CD4-positive, alpha-beta memory T cell (primary cell): Measurements from ENCODE around the gene SOX5. TPM values are rescaled to one million over a fixed set of nuclear protein-coding genes. Genes with fewer than 3 reads are reported as not detected.
"Not testable (repeated sequence)": the region's sequence is repeated elsewhere in the genome, so short reads cannot be mapped to it uniquely, and the experiment has no call there.

Experiments
- CTCF ChIA-PET: fragments of 350-600 bp; sonication (Branson Sonifier 250); formaldehyde crosslinking; loops from one replicate; lab custom pipeline; 2021; ENCODE audit warnings: inconsistent platforms; ENCODE audit not compliant: partially characterized antibody; lab: Charles Lee
- POLR2A ChIA-PET: fragments of 350-600 bp; sonication (Branson Sonifier 250); formaldehyde crosslinking; loops from one replicate; lab custom pipeline; 2021; ENCODE audit not compliant: partially characterized antibody; lab: Charles Lee
- DNase-seq, 5 donors: peaks; one replicate each; pipeline versions ENCODE4 v3.0.0 to v3.0.0-alpha.2; 2020 to 2022; ENCODE audit warnings: mixed read lengths in 1 of 5
- H3K27ac ChIP-seq: one replicate; pipeline ENCODE4 v1.7.0; 2013; ENCODE audit warnings: low read depth, low read length
- H3K27me3 ChIP-seq: 2 replicates; pipeline ENCODE4 v1.7.0; 2013; ENCODE audit warnings: mild to moderate bottlenecking, low read length, moderate library complexity; ENCODE audit not compliant: insufficient read depth
- H3K36me3 ChIP-seq: 2 replicates; pipeline ENCODE4 v1.7.0; 2013; ENCODE audit warnings: mild to moderate bottlenecking, low read length, moderate library complexity; ENCODE audit not compliant: insufficient read depth
- H3K4me1 ChIP-seq: 2 replicates; pipeline ENCODE4 v1.7.0; 2013; ENCODE audit warnings: mild to moderate bottlenecking, low read length, moderate library complexity; ENCODE audit not compliant: insufficient read depth
- H3K4me3 ChIP-seq, 2 donors: one replicate each; pipeline ENCODE4 v1.7.0; 2013; ENCODE audit warnings: low read length in 2 of 2, mild to moderate bottlenecking in 1 of 2
- H3K9me3 ChIP-seq, 2 donors: one replicate each; pipeline ENCODE4 v1.7.0; 2013; ENCODE audit warnings: low read length in 2 of 2, control low read depth in 1 of 2; ENCODE audit not compliant: control insufficient read depth in 1 of 2
- H3K27ac Mint-ChIP-seq, 7 donors: one replicate each; pipeline ENCODE4 v1.8.0; 2020 to 2021; ENCODE audit warnings: mixed read lengths in 7 of 7, mild to moderate bottlenecking in 6 of 7, inconsistent platforms in 3 of 7, moderate library complexity in 3 of 7
- H3K27me3 Mint-ChIP-seq, 2 donors: one replicate each; pipeline ENCODE4 v1.8.0; 2020 to 2021; ENCODE audit warnings: mixed read lengths in 2 of 2
- H3K36me3 Mint-ChIP-seq, 2 donors: one replicate each; pipeline ENCODE4 v1.8.0; 2020 to 2021; ENCODE audit warnings: mixed read lengths in 2 of 2, inconsistent platforms in 1 of 2, mild to moderate bottlenecking in 1 of 2
- H3K4me1 Mint-ChIP-seq, 4 donors: one replicate each; pipeline ENCODE4 v1.8.0; 2020 to 2021; ENCODE audit warnings: mixed read lengths in 4 of 4, mild to moderate bottlenecking in 1 of 4
- H3K4me3 Mint-ChIP-seq, 8 donors: one replicate each; pipeline ENCODE4 v1.8.0; 2020 to 2021; ENCODE audit warnings: mixed read lengths in 8 of 8, mild to moderate bottlenecking in 7 of 8, moderate library complexity in 6 of 8, inconsistent platforms in 3 of 8
- H3K9me3 Mint-ChIP-seq, 8 donors: one replicate each; pipeline ENCODE4 v1.8.0; 2020 to 2021; ENCODE audit warnings: mixed read lengths in 8 of 8, mild to moderate bottlenecking in 5 of 8, inconsistent platforms in 3 of 8, moderate library complexity in 1 of 8
- intact Hi-C: fragments of 100-400 bp; cut with micrococcal nuclease; formaldehyde crosslinking; loops from one replicate; pipeline ENCODE4 v1.15.1; 2023
- polyA plus RNA-seq, 2 donors: library from polyadenylated mRNA; unstranded; fragments of 300-500 nt; fragmentation: Illumina TruSeq; gene quantifications; one replicate each; pipeline ENCODE4 v1.2.3, GENCODE V29; 2021
- total RNA-seq, 2 experiments: library from RNA; stranded (reverse); gene quantifications; one replicate each; pipeline ENCODE4 v1.2.3, GENCODE V29; 2021

The SOX5 gene
- total and polyA plus RNA-seq, 4 experiments from 2014 or later = 0.29 TPM; not detected in 3

GRCh38 chr12:23822883-23823282 is 126.6 kb downstream of the SOX5 start:
- H3K27me3 ChIP-seq, H3K27me3 Mint-ChIP-seq, H3K9me3 ChIP-seq, H3K27ac ChIP-seq, H3K36me3 Mint-ChIP-seq, H3K9me3 Mint-ChIP-seq, H3K4me3 Mint-ChIP-seq, H3K27ac Mint-ChIP-seq, intact Hi-C loops, DNase-seq, H3K4me3 ChIP-seq, H3K4me1 Mint-ChIP-seq, CTCF ChIA-PET, H3K36me3 ChIP-seq, H3K4me1 ChIP-seq, POLR2A ChIA-PET: not testable (repeated sequence)

- Histone ChIP-seq H3K27me3 (no peaks in the 10 kb centered on the region), H3K9me3 (no peaks in the 10 kb centered on the region), H3K27ac (no peak overlapping the region), H3K36me3 (no peaks in the 10 kb centered on the region), H3K4me3 (no peak overlapping the region), H3K4me1 (no peaks in the 10 kb centered on the region)
- Mint-ChIP-seq H3K4me1 (no peaks in the 10 kb centered on the region), H3K4me3 (no peak overlapping the region), H3K27ac (no peak overlapping the region), H3K9me3 (peaks cover 0 to 5% (median 3%) of the 10 kb centered on the region in 8 donors), H3K27me3 (no peaks in the 10 kb centered on the region), H3K36me3 (no peaks in the 10 kb centered on the region)
- ChIA-PET CTCF (no interaction called here), POLR2A (no interaction called here)
- intact Hi-C loops = no loop called here
- DNase-seq = no peak
Observed at GRCh38 chr12:23817345-23817744, 132.1 kb downstream of the SOX5 start.

- no peaks in the 10 kb centered on the region for H3K36me3 Mint-ChIP-seq
- POLR2A ChIA-PET = no interaction called here
- intact Hi-C loops = no loop called here
Observed at GRCh38 chr12:23816394-23816851, 133.0 kb downstream of the SOX5 start.

GRCh38 chr12:23815810-23816209 is 133.7 kb downstream of the SOX5 start:
- intact Hi-C loops = no loop called here
- H3K9me3 Mint-ChIP-seq = peaks cover 0 to 5% (median 0%) of the 10 kb centered on the region in 8 donors
- Histone ChIP-seq H3K27me3 (no peaks in the 10 kb centered on the region), H3K36me3 (no peaks in the 10 kb centered on the region), H3K9me3 (no peaks in the 10 kb centered on the region), H3K4me1 (no peaks in the 10 kb centered on the region), H3K4me3 (no peak overlapping the region), H3K27ac (no peak overlapping the region)
- ChIA-PET CTCF (no interaction called here), POLR2A (no interaction called here)
- no peaks in the 10 kb centered on the region for H3K36me3 Mint-ChIP-seq
- H3K27me3 Mint-ChIP-seq = no peaks in the 10 kb centered on the region
- no peak overlapping the region for H3K27ac Mint-ChIP-seq
- H3K4me1 Mint-ChIP-seq = no peaks in the 10 kb centered on the region
- no peak overlapping the region for H3K4me3 Mint-ChIP-seq
- no peak for DNase-seq

More at GRCh38 chr12:23816394-23816851, 133.0 kb downstream of the SOX5 start:
- no peak for DNase-seq
- Mint-ChIP-seq H3K4me1 (no peaks in the 10 kb centered on the region), H3K9me3 (peaks cover 0 to 5% (median 0%) of the 10 kb centered on the region in 8 donors), H3K4me3 (no peak overlapping the region), H3K27ac (no peak overlapping the region), H3K27me3 (no peaks in the 10 kb centered on the region)
- no peaks in the 10 kb centered on the region for H3K9me3 ChIP-seq
- H3K27me3 ChIP-seq = no peaks in the 10 kb centered on the region
- no peaks in the 10 kb centered on the region for H3K4me1 ChIP-seq
- H3K36me3 ChIP-seq = no peaks in the 10 kb centered on the region
- CTCF ChIA-PET = no interaction called here
- H3K4me3 ChIP-seq = no peak overlapping the region
- H3K27ac ChIP-seq = no peak overlapping the region

- no peaks in the 10 kb centered on the region for H3K36me3 Mint-ChIP-seq
- Histone ChIP-seq H3K27me3 (no peaks in the 10 kb centered on the region), H3K36me3 (no peaks in the 10 kb centered on the region), H3K9me3 (no peaks in the 10 kb centered on the region), H3K27ac (no peak overlapping the region), H3K4me3 (no peak overlapping the region), H3K4me1 (no peaks in the 10 kb centered on the region)
- no peaks in the 10 kb centered on the region for H3K27me3 Mint-ChIP-seq
- H3K4me1 Mint-ChIP-seq = no peaks in the 10 kb centered on the region
- H3K27ac Mint-ChIP-seq = no peak overlapping the region
- peaks cover 0 to 5% (median 0%) of the 10 kb centered on the region in 8 donors for H3K9me3 Mint-ChIP-seq
- CTCF ChIA-PET = no interaction called here
- H3K4me3 Mint-ChIP-seq = no peak overlapping the region
- no peak for DNase-seq
- POLR2A ChIA-PET = no interaction called here
- intact Hi-C loops = no loop called here
Observed at GRCh38 chr12:23813206-23813605, 136.3 kb downstream of the SOX5 start.

GRCh38 chr12:23810329-23810902 is 139.1 kb downstream of the SOX5 start:
- no peaks in the 10 kb centered on the region for H3K9me3 ChIP-seq
- H3K4me3 ChIP-seq = no peak overlapping the region
- CTCF ChIA-PET = no interaction called here
- no peaks in the 10 kb centered on the region for H3K4me1 ChIP-seq
- H3K27me3 ChIP-seq = no peaks in the 10 kb centered on the region
- H3K4me1 Mint-ChIP-seq = no peaks in the 10 kb centered on the region
- H3K27ac ChIP-seq = no peak overlapping the region
- no peaks in the 10 kb centered on the region for H3K27me3 Mint-ChIP-seq
- no peak for DNase-seq
- no peak overlapping the region for H3K27ac Mint-ChIP-seq
- no peaks in the 10 kb centered on the region for H3K36me3 ChIP-seq
- intact Hi-C loops = no loop called here
- H3K4me3 Mint-ChIP-seq = no peak overlapping the region
- POLR2A ChIA-PET = no interaction called here
- H3K36me3 Mint-ChIP-seq = no peaks in the 10 kb centered on the region
- H3K9me3 Mint-ChIP-seq = peaks cover 0 to 3% (median 0%) of the 10 kb centered on the region in 8 donors

- Mint-ChIP-seq H3K27ac (no peak overlapping the region), H3K4me1 (no peaks in the 10 kb centered on the region), H3K9me3 (peaks cover 0 to 3% (median 0%) of the 10 kb centered on the region in 8 donors), H3K36me3 (no peaks in the 10 kb centered on the region), H3K4me3 (no peak overlapping the region), H3K27me3 (no peaks in the 10 kb centered on the region)
- no peaks in the 10 kb centered on the region for H3K4me1 ChIP-seq
- ChIA-PET POLR2A (no interaction called here), CTCF (no interaction called here)
- intact Hi-C loops = no loop called here
- H3K9me3 ChIP-seq = no peaks in the 10 kb centered on the region
- no peaks in the 10 kb centered on the region for H3K27me3 ChIP-seq
- no peak for DNase-seq
- H3K36me3 ChIP-seq = no peaks in the 10 kb centered on the region
- no peak overlapping the region for H3K27ac ChIP-seq
- no peak overlapping the region for H3K4me3 ChIP-seq
Observed at GRCh38 chr12:23803540-23803939, 145.9 kb downstream of the SOX5 start.
